Adrenal gland (tissue), 5 donors: ENCODE results near the gene LPCAT1.

Experiments
- POLR2A ChIP-seq, 2 donors: fragments of 450-650 bp; IDR thresholded peaks; one replicate each; pipeline ENCODE4 v1.6.1; 2017; ENCODE audit warnings: antibody characterized with exemption in 2 of 2, mild to moderate bottlenecking in 2 of 2, moderate library complexity in 1 of 2
- TF ChIP-seq, protein P1 (sequence below), 6 experiments: fragments of 450-650 bp in 4 of 6; fragments of 200-600 bp in 2 of 6; sonication (generic) in 1 of 6; IDR thresholded peaks; 1 replicate in 5 of 6; 2 replicates in 1 of 6; pipeline versions ENCODE4 v1.5.1 to v1.8.0; 2016 to 2021; ENCODE audit warnings: antibody characterized with exemption in 6 of 6, mild to moderate bottlenecking in 2 of 6, moderate library complexity in 1 of 6
- donor health status: DM: no; HTN: no; CAD: no.

GRCh38 chr5:1445313-1445688 is 78.5 kb downstream of the LPCAT1 start, which contains the start of gene SLC6A3:
- TF ChIP-seq, protein P1, sequence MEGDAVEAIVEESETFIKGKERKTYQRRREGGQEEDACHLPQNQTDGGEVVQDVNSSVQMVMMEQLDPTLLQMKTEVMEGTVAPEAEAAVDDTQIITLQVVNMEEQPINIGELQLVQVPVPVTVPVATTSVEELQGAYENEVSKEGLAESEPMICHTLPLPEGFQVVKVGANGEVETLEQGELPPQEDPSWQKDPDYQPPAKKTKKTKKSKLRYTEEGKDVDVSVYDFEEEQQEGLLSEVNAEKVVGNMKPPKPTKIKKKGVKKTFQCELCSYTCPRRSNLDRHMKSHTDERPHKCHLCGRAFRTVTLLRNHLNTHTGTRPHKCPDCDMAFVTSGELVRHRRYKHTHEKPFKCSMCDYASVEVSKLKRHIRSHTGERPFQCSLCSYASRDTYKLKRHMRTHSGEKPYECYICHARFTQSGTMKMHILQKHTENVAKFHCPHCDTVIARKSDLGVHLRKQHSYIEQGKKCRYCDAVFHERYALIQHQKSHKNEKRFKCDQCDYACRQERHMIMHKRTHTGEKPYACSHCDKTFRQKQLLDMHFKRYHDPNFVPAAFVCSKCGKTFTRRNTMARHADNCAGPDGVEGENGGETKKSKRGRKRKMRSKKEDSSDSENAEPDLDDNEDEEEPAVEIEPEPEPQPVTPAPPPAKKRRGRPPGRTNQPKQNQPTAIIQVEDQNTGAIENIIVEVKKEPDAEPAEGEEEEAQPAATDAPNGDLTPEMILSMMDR (IDR thresholded peaks at IDR 0.05) = no peak
- no peak for TF ChIP-seq POLR2A (IDR thresholded peaks at IDR 0.05)
